Fibroblast of pulmonary artery (primary cell): Measurements from ENCODE around the gene COL4A2.
A peak's percentile ranks its signal among the peaks of the same experiment; 100 is the strongest.

Experiments used
- DNase-seq: peaks from one replicate; pipeline ENCODE4 v3.0.0-alpha.2; 2010; ENCODE audit warnings: low read depth
- H3K4me3 ChIP-seq: replicated peaks from 2 replicates; pipeline ENCODE4 v1.5.1; 2011; ENCODE audit warnings: low read depth, mild to moderate bottlenecking, control low read depth, low read length, moderate library complexity
- TF ChIP-seq, protein P1 (sequence below): IDR thresholded peaks from 2 replicates; pipeline ENCODE4 v1.5.1; 2011; ENCODE audit warnings: mild to moderate bottlenecking, control low read depth, low read length, inconsistent platforms; ENCODE audit errors: missing control alignments

The COL4A2 gene

DNA sequence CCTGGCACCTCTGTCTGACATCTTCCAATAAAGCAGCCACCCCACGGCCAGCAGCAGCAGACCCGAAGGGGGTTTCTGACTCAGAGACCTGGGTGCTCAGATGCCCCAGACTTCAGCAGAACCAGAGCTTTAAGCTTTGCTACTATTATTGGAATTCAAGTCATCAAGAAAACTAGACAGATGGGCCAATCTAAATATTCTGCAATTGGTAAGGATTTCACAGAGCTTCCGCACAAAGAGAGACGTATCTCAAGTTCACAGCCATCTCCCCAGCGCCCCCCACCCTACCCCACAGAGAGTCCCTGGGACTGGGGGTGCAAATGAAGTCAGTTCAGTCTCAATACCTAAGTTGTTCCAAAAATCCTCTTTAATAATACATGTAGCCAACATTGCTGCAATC lies 215.6 kb downstream of the COL4A2 start:
- no peak overlapping the region for H3K4me3 ChIP-seq
- DNase-seq: no peak
- TF ChIP-seq, protein P1, sequence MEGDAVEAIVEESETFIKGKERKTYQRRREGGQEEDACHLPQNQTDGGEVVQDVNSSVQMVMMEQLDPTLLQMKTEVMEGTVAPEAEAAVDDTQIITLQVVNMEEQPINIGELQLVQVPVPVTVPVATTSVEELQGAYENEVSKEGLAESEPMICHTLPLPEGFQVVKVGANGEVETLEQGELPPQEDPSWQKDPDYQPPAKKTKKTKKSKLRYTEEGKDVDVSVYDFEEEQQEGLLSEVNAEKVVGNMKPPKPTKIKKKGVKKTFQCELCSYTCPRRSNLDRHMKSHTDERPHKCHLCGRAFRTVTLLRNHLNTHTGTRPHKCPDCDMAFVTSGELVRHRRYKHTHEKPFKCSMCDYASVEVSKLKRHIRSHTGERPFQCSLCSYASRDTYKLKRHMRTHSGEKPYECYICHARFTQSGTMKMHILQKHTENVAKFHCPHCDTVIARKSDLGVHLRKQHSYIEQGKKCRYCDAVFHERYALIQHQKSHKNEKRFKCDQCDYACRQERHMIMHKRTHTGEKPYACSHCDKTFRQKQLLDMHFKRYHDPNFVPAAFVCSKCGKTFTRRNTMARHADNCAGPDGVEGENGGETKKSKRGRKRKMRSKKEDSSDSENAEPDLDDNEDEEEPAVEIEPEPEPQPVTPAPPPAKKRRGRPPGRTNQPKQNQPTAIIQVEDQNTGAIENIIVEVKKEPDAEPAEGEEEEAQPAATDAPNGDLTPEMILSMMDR: no peak

GRCh38 chr13:110523180-110523579 lies 216.1 kb downstream of the COL4A2 start:
- no peak overlapping the region for H3K4me3 ChIP-seq
- TF ChIP-seq, protein P1: no peak
- no peak for DNase-seq

GRCh38 chr13:110523838-110524540 lies 216.9 kb downstream of the COL4A2 start:
- TF ChIP-seq, protein P1: no peak
- no peak overlapping the region for H3K4me3 ChIP-seq
- no peak for DNase-seq

DNA sequence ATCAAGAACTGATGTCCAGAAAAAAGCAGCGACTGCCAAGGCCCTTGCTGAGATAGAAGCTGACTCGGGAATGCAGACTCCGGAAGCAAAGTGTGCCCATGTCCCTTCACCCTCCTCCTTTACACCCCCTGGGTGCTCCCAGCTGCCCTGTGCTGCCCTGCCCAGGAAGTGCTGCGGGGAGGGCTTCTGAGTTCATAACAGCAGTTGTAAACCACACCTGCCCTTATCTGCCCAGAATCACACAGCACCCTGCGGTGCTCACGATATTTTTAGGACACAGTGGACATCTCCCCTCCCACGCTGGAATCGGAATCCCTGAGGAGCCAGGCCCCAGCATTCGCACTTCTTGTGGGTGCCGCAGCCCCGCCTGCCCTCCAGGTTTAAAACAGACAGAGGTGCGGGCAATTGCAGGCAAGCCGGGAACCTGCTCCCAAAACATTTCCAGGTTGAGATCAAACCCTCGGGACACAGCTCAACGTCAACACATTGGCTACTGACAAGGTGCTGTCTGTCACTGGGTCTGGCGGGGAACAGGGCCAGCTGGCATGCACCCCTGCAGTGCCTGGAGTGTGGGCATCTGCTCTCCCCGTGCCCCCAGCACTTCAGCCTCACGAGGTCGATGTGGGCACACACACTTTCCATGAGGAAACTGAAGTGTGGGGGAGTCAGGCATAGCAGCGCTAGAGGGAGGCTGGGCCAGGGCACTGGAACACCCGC lies 217.6 kb downstream of the COL4A2 start:
- H3K4me3 ChIP-seq: no peak overlapping the region
- no peak for DNase-seq
- TF ChIP-seq, protein P1: no peak

GRCh38 chr13:110525328-110526319 lies 218.5 kb downstream of the COL4A2 start:
- TF ChIP-seq, protein P1: no peak
- no peak overlapping the region for H3K4me3 ChIP-seq
- DNase-seq: no peak

GRCh38 chr13:110528371-110528770 lies 221.3 kb downstream of the COL4A2 start:
- H3K4me3 ChIP-seq: no peak overlapping the region
- TF ChIP-seq, protein P1: no peak
- peak; percentile 83 for DNase-seq
